ENCODE measurements around the gene ARHGAP21.

ARHGAP21 gene

GRCh38 chr10:24707445-24707844, 16.2 kb downstream of the ARHGAP21 start:
- no peaks in the 10 kb centered on the region for H3K27me3 ChIP-seq (ENCODE audit: insufficient read depth, low read length)
- H3K4me1 ChIP-seq (ENCODE audit: control insufficient read depth, insufficient read depth, low read length, unreplicated experiment), result peaks cover 44% of the 10 kb centered on the region
- H3K27ac ChIP-seq (ENCODE audit: low read depth, low read length), result peak overlapping the region; percentile 96
- peaks cover 94% of the 10 kb centered on the region for H3K79me2 ChIP-seq (ENCODE audit: control insufficient read depth, insufficient read depth, low read length, unreplicated experiment)
- no peak overlapping the region for H2AFZ ChIP-seq (ENCODE audit: low read length, unreplicated experiment)
- no peaks in the 10 kb centered on the region for H3K36me3 ChIP-seq (ENCODE audit: insufficient read depth, low read length)
- peak overlapping the region; percentile 48; the same call in 1 of the 2 replicates for H3K4me3 ChIP-seq (ENCODE audit: low read depth, low read length)

- Histone ChIP-seq H3K36me3 (ENCODE audit: insufficient read depth, low read length) (no peaks in the 10 kb centered on the region), H3K27me3 (ENCODE audit: insufficient read depth, low read length) (no peaks in the 10 kb centered on the region), H3K4me3 (ENCODE audit: low read depth, low read length) (peak overlapping the region; percentile 48; the same call in 1 of the 2 replicates), H3K4me1 (ENCODE audit: control insufficient read depth, insufficient read depth, low read length, unreplicated experiment) (peaks cover 45% of the 10 kb centered on the region), H2AFZ (ENCODE audit: low read length, unreplicated experiment) (no peak overlapping the region), H3K79me2 (ENCODE audit: control insufficient read depth, insufficient read depth, low read length, unreplicated experiment) (peaks cover 94% of the 10 kb centered on the region), H3K27ac (ENCODE audit: low read depth, low read length) (peak overlapping the region; percentile 96)
Measured at GRCh38 chr10:24706479-24707118, 17.1 kb downstream of the ARHGAP21 start.

- Histone ChIP-seq H3K4me3 (ENCODE audit: low read depth, low read length) (no peak overlapping the region), H3K4me1 (ENCODE audit: control insufficient read depth, insufficient read depth, low read length, unreplicated experiment) (peaks cover 51% of the 10 kb centered on the region), H2AFZ (ENCODE audit: low read length, unreplicated experiment) (no peak overlapping the region), H3K27ac (ENCODE audit: low read depth, low read length) (no peak overlapping the region), H3K79me2 (ENCODE audit: control insufficient read depth, insufficient read depth, low read length, unreplicated experiment) (peaks cover 92% of the 10 kb centered on the region), H3K36me3 (ENCODE audit: insufficient read depth, low read length) (no peaks in the 10 kb centered on the region), H3K27me3 (ENCODE audit: insufficient read depth, low read length) (no peaks in the 10 kb centered on the region)
Measured at GRCh38 chr10:24703700-24704099, 20.0 kb downstream of the ARHGAP21 start.

GRCh38 chr10:24701447-24701846, 22.2 kb downstream of the ARHGAP21 start:
- Histone ChIP-seq H3K79me2 (ENCODE audit: control insufficient read depth, insufficient read depth, low read length, unreplicated experiment) (peaks cover 92% of the 10 kb centered on the region), H3K36me3 (ENCODE audit: insufficient read depth, low read length) (no peaks in the 10 kb centered on the region), H3K4me3 (ENCODE audit: low read depth, low read length) (no peak overlapping the region), H3K4me1 (ENCODE audit: control insufficient read depth, insufficient read depth, low read length, unreplicated experiment) (peaks cover 31% of the 10 kb centered on the region), H3K27me3 (ENCODE audit: insufficient read depth, low read length) (no peaks in the 10 kb centered on the region), H3K27ac (ENCODE audit: low read depth, low read length) (no peak overlapping the region), H2AFZ (ENCODE audit: low read length, unreplicated experiment) (no peak overlapping the region)

GRCh38 chr10:24700948-24701347, 22.7 kb downstream of the ARHGAP21 start:
- peaks cover 26% of the 10 kb centered on the region for H3K4me1 ChIP-seq (ENCODE audit: control insufficient read depth, insufficient read depth, low read length, unreplicated experiment)
- H3K4me3 ChIP-seq (ENCODE audit: low read depth, low read length), result no peak overlapping the region
- H2AFZ ChIP-seq (ENCODE audit: low read length, unreplicated experiment), result no peak overlapping the region
- peaks cover 93% of the 10 kb centered on the region for H3K79me2 ChIP-seq (ENCODE audit: control insufficient read depth, insufficient read depth, low read length, unreplicated experiment)
- H3K27me3 ChIP-seq (ENCODE audit: insufficient read depth, low read length), result no peaks in the 10 kb centered on the region
- no peak overlapping the region for H3K27ac ChIP-seq (ENCODE audit: low read depth, low read length)
- H3K36me3 ChIP-seq (ENCODE audit: insufficient read depth, low read length), result no peaks in the 10 kb centered on the region

GRCh38 chr10:24698270-24698669, 25.4 kb downstream of the ARHGAP21 start:
- Histone ChIP-seq H3K4me3 (ENCODE audit: low read depth, low read length) (no peak overlapping the region), H3K4me1 (ENCODE audit: control insufficient read depth, insufficient read depth, low read length, unreplicated experiment) (peaks cover 10% of the 10 kb centered on the region), H3K79me2 (ENCODE audit: control insufficient read depth, insufficient read depth, low read length, unreplicated experiment) (peaks cover 86% of the 10 kb centered on the region), H3K27ac (ENCODE audit: low read depth, low read length) (no peak overlapping the region), H3K36me3 (ENCODE audit: insufficient read depth, low read length) (no peaks in the 10 kb centered on the region), H3K27me3 (ENCODE audit: insufficient read depth, low read length) (no peaks in the 10 kb centered on the region), H2AFZ (ENCODE audit: low read length, unreplicated experiment) (no peak overlapping the region)

- no peak overlapping the region for H2AFZ ChIP-seq (ENCODE audit: low read length, unreplicated experiment)
- H3K4me3 ChIP-seq (ENCODE audit: low read depth, low read length), result no peak overlapping the region
- H3K4me1 ChIP-seq (ENCODE audit: control insufficient read depth, insufficient read depth, low read length, unreplicated experiment), result peaks cover 7% of the 10 kb centered on the region
- H3K36me3 ChIP-seq (ENCODE audit: insufficient read depth, low read length), result no peaks in the 10 kb centered on the region
- H3K27ac ChIP-seq (ENCODE audit: low read depth, low read length), result no peak overlapping the region
- H3K79me2 ChIP-seq (ENCODE audit: control insufficient read depth, insufficient read depth, low read length, unreplicated experiment), result peaks cover 84% of the 10 kb centered on the region
- no peaks in the 10 kb centered on the region for H3K27me3 ChIP-seq (ENCODE audit: insufficient read depth, low read length)
Measured at GRCh38 chr10:24697080-24697479, 26.6 kb downstream of the ARHGAP21 start.

GRCh38 chr10:24695452-24695851, 28.2 kb downstream of the ARHGAP21 start:
- Histone ChIP-seq H3K79me2 (ENCODE audit: control insufficient read depth, insufficient read depth, low read length, unreplicated experiment) (peaks cover 81% of the 10 kb centered on the region), H3K4me3 (ENCODE audit: low read depth, low read length) (no peak overlapping the region), H3K36me3 (ENCODE audit: insufficient read depth, low read length) (no peaks in the 10 kb centered on the region), H2AFZ (ENCODE audit: low read length, unreplicated experiment) (no peak overlapping the region), H3K4me1 (ENCODE audit: control insufficient read depth, insufficient read depth, low read length, unreplicated experiment) (peaks cover 6% of the 10 kb centered on the region), H3K27ac (ENCODE audit: low read depth, low read length) (no peak overlapping the region), H3K27me3 (ENCODE audit: insufficient read depth, low read length) (no peaks in the 10 kb centered on the region)

GRCh38 chr10:24694086-24694485, 29.6 kb downstream of the ARHGAP21 start:
- H3K4me3 ChIP-seq (ENCODE audit: low read depth, low read length), result no peak overlapping the region
- H3K79me2 ChIP-seq (ENCODE audit: control insufficient read depth, insufficient read depth, low read length, unreplicated experiment), result peaks cover 76% of the 10 kb centered on the region

GRCh38 chr10:24690961-24691512, 32.6 kb downstream of the ARHGAP21 start:
- H3K79me2 ChIP-seq (ENCODE audit: control insufficient read depth, insufficient read depth, low read length, unreplicated experiment), result peaks cover 77% of the 10 kb centered on the region
- H3K27me3 ChIP-seq (ENCODE audit: insufficient read depth, low read length), result no peaks in the 10 kb centered on the region
- no peak overlapping the region for H3K27ac ChIP-seq (ENCODE audit: low read depth, low read length)
- peaks cover 7% of the 10 kb centered on the region for H3K4me1 ChIP-seq (ENCODE audit: control insufficient read depth, insufficient read depth, low read length, unreplicated experiment)
- H3K36me3 ChIP-seq (ENCODE audit: insufficient read depth, low read length), result no peaks in the 10 kb centered on the region
- no peak overlapping the region for H3K4me3 ChIP-seq (ENCODE audit: low read depth, low read length)
- H2AFZ ChIP-seq (ENCODE audit: low read length, unreplicated experiment), result no peak overlapping the region

More at GRCh38 chr10:24694086-24694485, 29.6 kb downstream of the ARHGAP21 start:
- H3K4me1 ChIP-seq (ENCODE audit: control insufficient read depth, insufficient read depth, low read length, unreplicated experiment), result peaks cover 6% of the 10 kb centered on the region
- H2AFZ ChIP-seq (ENCODE audit: low read length, unreplicated experiment), result no peak overlapping the region
- no peaks in the 10 kb centered on the region for H3K36me3 ChIP-seq (ENCODE audit: insufficient read depth, low read length)
- no peak overlapping the region for H3K27ac ChIP-seq (ENCODE audit: low read depth, low read length)
- H3K27me3 ChIP-seq (ENCODE audit: insufficient read depth, low read length), result no peaks in the 10 kb centered on the region

- H3K4me3 ChIP-seq (ENCODE audit: low read depth, low read length), result no peak overlapping the region
- H3K4me1 ChIP-seq (ENCODE audit: control insufficient read depth, insufficient read depth, low read length, unreplicated experiment), result peaks cover 18% of the 10 kb centered on the region
- H3K36me3 ChIP-seq (ENCODE audit: insufficient read depth, low read length), result 0 out of 2 replicates have a peak, but pooled peaks cover 3% of the 10 kb centered on the region
- peak overlapping the region; percentile 26; the same call in 1 of the 2 replicates for H3K27ac ChIP-seq (ENCODE audit: low read depth, low read length)
- H3K79me2 ChIP-seq (ENCODE audit: control insufficient read depth, insufficient read depth, low read length, unreplicated experiment), result peaks cover 82% of the 10 kb centered on the region
- no peaks in the 10 kb centered on the region for H3K27me3 ChIP-seq (ENCODE audit: insufficient read depth, low read length)
- H2AFZ ChIP-seq (ENCODE audit: low read length, unreplicated experiment), result no peak overlapping the region
Measured at GRCh38 chr10:24685958-24686540, 37.6 kb downstream of the ARHGAP21 start.
